GM12878 (cell line): ENCODE measurements around the gene ASCC3. TPM values are rescaled to one million over a fixed set of nuclear protein-coding genes. Genes with fewer than 3 reads are reported as not detected.

Experiments used
- ATAC-seq: fragments of 200-7000 bp; cut with Tn5 transposase; 3 replicates; pipeline ENCODE4 v1.9.1; 2020; ENCODE audit warnings: mild to moderate bottlenecking, moderate library complexity
- BruUV-seq: library from RNA; stranded (reverse); fragments of 400-500 nt; replicated peaks from 2 replicates; lab custom pipeline; 2021; lab: Mats Ljungman, UMichigan
- CTCF ChIA-PET: fragments of 300-600 bp; sonication (Branson Sonifier 250); formaldehyde crosslinking; extraction: SDS; loops from one replicate; lab custom pipeline; 2021; ENCODE audit warnings: inconsistent platforms; lab: Yijun Ruan, JAX
- POLR2A ChIA-PET: fragments of 350-600 bp; formaldehyde crosslinking; extraction: SDS; loops from one replicate; lab custom pipeline; 2021; ENCODE audit warnings: inconsistent platforms; lab: Charles Lee
- RAD21 ChIA-PET: fragments of 300-600 bp; sonication (Branson Sonifier 250); formaldehyde crosslinking; loops from one replicate; lab custom pipeline; 2023; ENCODE audit warnings: antibody characterized with exemption; ENCODE audit not compliant: unreplicated experiment; lab: Charles Lee
- SMC1A ChIA-PET: fragments of 300-600 bp; sonication (Branson Sonifier 250); formaldehyde crosslinking; loops from one replicate; lab custom pipeline; 2023; ENCODE audit not compliant: unreplicated experiment, uncharacterized antibody; lab: Charles Lee
- DNase-seq: peaks from one replicate; pipeline ENCODE4 v3.0.0-alpha.2; 2011; ENCODE audit warnings: low read depth, low spot score
- FAIRE-seq: peaks from 3 replicates; lab custom pipeline; 2011; peaks lifted over from hg19 to GRCh38; lab: Jason Lieb, UNC
- H2AFZ ChIP-seq: 2 replicates; pipeline ENCODE4 v1.6.0; 2011; ENCODE audit warnings: low read depth, low read length, control low read depth; ENCODE audit not compliant: control insufficient read depth
- H3K27ac ChIP-seq: 2 replicates; pipeline ENCODE4 v1.5.1; 2011; ENCODE audit warnings: control low read depth; ENCODE audit not compliant: control insufficient read depth, insufficient read depth
- H3K27me3 ChIP-seq, 2 experiments: replicated peaks in 1 of 2; 2 replicates each; pipeline versions ENCODE4 v1.6.0 to v1.6.1; 2011; ENCODE audit warnings: low read length in 1 of 2; ENCODE audit not compliant: control insufficient read depth in 2 of 2, insufficient read depth in 2 of 2
- H3K36me3 ChIP-seq, 2 experiments: 2 replicates each; pipeline ENCODE4 v1.5.1; 2011; ENCODE audit warnings: low read length in 1 of 2; ENCODE audit not compliant: control insufficient read depth in 2 of 2, insufficient read depth in 2 of 2
- H3K4me1 ChIP-seq: 2 replicates; pipeline ENCODE4 v1.6.1; 2011; ENCODE audit warnings: mild to moderate bottlenecking, low read length, moderate library complexity, mixed read lengths; ENCODE audit not compliant: control insufficient read depth, insufficient read depth
- H3K4me2 ChIP-seq: 2 replicates; pipeline ENCODE4 v1.6.0; 2011; ENCODE audit warnings: control low read depth; ENCODE audit not compliant: control insufficient read depth, insufficient read depth
- H3K4me3 ChIP-seq: fragments of 200-600 bp; sonication (generic); 2 replicates; pipeline ENCODE4 v1.5.1; 2016
- H3K79me2 ChIP-seq: 2 replicates; pipeline ENCODE4 v1.6.0; 2011; ENCODE audit warnings: low read length; ENCODE audit not compliant: control insufficient read depth, insufficient read depth
- H3K9ac ChIP-seq: 2 replicates; pipeline ENCODE4 v1.8.0; 2011; ENCODE audit warnings: low read length, control low read depth, mixed read lengths; ENCODE audit not compliant: control insufficient read depth, insufficient read depth
- H3K9me3 ChIP-seq: replicated peaks from 3 replicates; pipeline ENCODE4 v1.5.1; 2011; ENCODE audit warnings: mild to moderate bottlenecking, low read length; ENCODE audit not compliant: control insufficient read depth, insufficient read depth
- H4K20me1 ChIP-seq: 2 replicates; pipeline ENCODE4 v1.6.0; 2011; ENCODE audit not compliant: control insufficient read depth, insufficient read depth
- CUX1 ChIP-seq: IDR thresholded peaks from 2 replicates; pipeline ENCODE4 v1.6.1; 2012; ENCODE audit warnings: improper control_type of control experiment, low read depth, low read length; ENCODE audit not compliant: insufficient replicate concordance
- E2F8 ChIP-seq: fragments of 450-650 bp; IDR thresholded peaks from 2 replicates; pipeline ENCODE4 v1.6.1; 2018; ENCODE audit warnings: mild to moderate bottlenecking, low read depth, moderate library complexity; ENCODE audit not compliant: partially characterized antibody
- GATAD2B ChIP-seq: fragments of 450-650 bp; conservative IDR thresholded peaks from 2 replicates; pipeline ENCODE4 v1.6.1; 2017; ENCODE audit warnings: low read depth, mild to moderate bottlenecking, moderate library complexity
- HCFC1 ChIP-seq: fragments of 150-350 bp; IDR thresholded peaks from 2 replicates; pipeline ENCODE4 v1.6.1; 2014; ENCODE audit warnings: low read length
- IRF4 ChIP-seq: IDR thresholded peaks from 2 replicates; pipeline ENCODE4 v1.6.1; 2011; ENCODE audit warnings: low read depth, low read length
- MYC ChIP-seq: IDR thresholded peaks from 2 replicates; pipeline ENCODE4 v1.6.1; 2011; ENCODE audit warnings: mild to moderate bottlenecking, low read length, moderate library complexity, inconsistent platforms; ENCODE audit not compliant: insufficient read depth, insufficient replicate concordance, insufficient read length, severe bottlenecking
- NR2F1 ChIP-seq: fragments of 450-650 bp; conservative IDR thresholded peaks from 2 replicates; pipeline ENCODE4 v1.6.1; 2017; ENCODE audit warnings: mild to moderate bottlenecking
- PAX8 ChIP-seq: fragments of 450-650 bp; IDR thresholded peaks from 2 replicates; pipeline ENCODE4 v1.6.1; 2017; ENCODE audit warnings: mild to moderate bottlenecking, moderate library complexity
- RB1 ChIP-seq: fragments of 450-650 bp; formaldehyde crosslinking; IDR thresholded peaks from 2 replicates; pipeline ENCODE4 v1.6.1; 2017; ENCODE audit warnings: mild to moderate bottlenecking, borderline replicate concordance
- SMAD5 ChIP-seq: IDR thresholded peaks from 2 replicates; pipeline ENCODE4 v1.6.1; 2016; ENCODE audit warnings: antibody characterized with exemption, low read depth
- SUPT20H ChIP-seq: IDR thresholded peaks from 2 replicates; pipeline ENCODE4 v1.6.1; 2011; ENCODE audit warnings: low read depth, mild to moderate bottlenecking, low read length, moderate library complexity, borderline replicate concordance; ENCODE audit not compliant: control insufficient read depth
- TCF12 ChIP-seq: IDR thresholded peaks from 2 replicates; pipeline ENCODE4 v1.6.1; 2011; ENCODE audit warnings: low read depth, mild to moderate bottlenecking, low read length
- TCF3 ChIP-seq: IDR thresholded peaks from 2 replicates; pipeline ENCODE4 v1.6.1; 2012; ENCODE audit warnings: low read depth, mild to moderate bottlenecking, low read length, borderline replicate concordance; ENCODE audit not compliant: insufficient read depth
- ZNF207 ChIP-seq: fragments of 450-650 bp; IDR thresholded peaks from 2 replicates; pipeline ENCODE4 v1.6.1; 2014; ENCODE audit warnings: antibody characterized with exemption, mild to moderate bottlenecking, borderline replicate concordance
- ZNF384 ChIP-seq: IDR thresholded peaks from 2 replicates; pipeline ENCODE4 v1.6.1; 2012; ENCODE audit warnings: low read depth, mild to moderate bottlenecking, low read length, improper control_type of control experiment, borderline replicate concordance
- WGBS: methylation state at CpG from one replicate; pipeline ENCODE4 v1.1.6; 2016; ENCODE audit warnings: low lambda C conversion rate; ENCODE audit not compliant: insufficient replicate concordance, insufficient coverage; ENCODE audit errors: missing lambda C conversion rate; 5-methylcytosine and 5-hydroxymethylcytosine counted together
- in situ Hi-C: fragments of 300-500 bp; cut with MboI; formaldehyde crosslinking; loops from 9 replicates; pipeline ENCODE4 v1.14.3; 2018; ENCODE audit warnings: mixed read lengths
- intact Hi-C: fragments of 100-400 bp; cut with micrococcal nuclease; formaldehyde crosslinking; loops from one replicate; pipeline ENCODE4 v1.14.2; 2022; ENCODE audit not compliant: unreplicated experiment
- polyA plus RNA-seq, 11 experiments: library from polyadenylated mRNA; depleted of rRNA in 4 of 11; unstranded in 6 of 11; stranded (reverse) in 5 of 11; fragments of >200 nt; fragmentation: Nextera tagmentation in 4 of 11; fragmentation: Illumina TruSeq in 1 of 11; extraction: Ambion mirVana in 4 of 11; extraction: Trizol in 1 of 11; gene quantifications; 1 replicate in 1 of 11; 2 replicates in 10 of 11; pipeline versions ENCODE4 v1.2.1 to v1.2.3, GENCODE V29; 2011 to 2016; ENCODE audit warnings: inconsistent platforms in 2 of 11, missing spikeins in 2 of 11, low read depth in 1 of 11
- total RNA-seq, 4 experiments: library from RNA; depleted of rRNA in 3 of 4; stranded (reverse); fragments of >200 nt in 3 of 4; fragmentation: Illumina TruSeq in 1 of 4; extraction: Trizol in 1 of 4; gene quantifications; 2 replicates each; pipeline versions ENCODE4 v1.2.1 to v1.2.3, GENCODE V29; 2013 to 2021

ASCC3 gene
- total and polyA plus RNA-seq, 10 of the 15 experiments (the other 5 are each of a cell fraction or from before 2014, with no cell fraction given), result 19.9 to 76.2 (median 55.9) TPM

- TF ChIP-seq TCF3, result no peak
Measured at GRCh38 chr6:100488244-100488643, 392.9 kb downstream of the ASCC3 start (continued).

- H3K27me3 ChIP-seq, result no peaks in the 10 kb centered on the region
- no peak overlapping the region for H3K4me3 ChIP-seq
- no peak overlapping the region for H3K27ac ChIP-seq
- FAIRE-seq (no peak), ATAC-seq (no peak), DNase-seq (no peak)
- H3K36me3 ChIP-seq, result no peaks in the 10 kb centered on the region
- intact Hi-C loops (no loop called here), in situ Hi-C loops (no loop called here)
- H3K4me2 ChIP-seq, result no peak overlapping the region
- no TSS peak for BruUV-seq
- H4K20me1 ChIP-seq, result no peaks in the 10 kb centered on the region
- SMC1A ChIA-PET, result interaction anchor here (1.0 to 1.8 kb wide), 2 partner anchors 14 to 371 kb away, joined by 5 to 7 read pairs; no protein-coding TSS in a partner anchor
- RAD21 ChIA-PET, result no interaction called here
- WGBS, result 100% methylated on average over 2 of the region's 2 CpGs
- CTCF ChIA-PET, result interaction anchor here (0.8 to 2.7 kb wide), 4 partner anchors 17 to 620 kb away, joined by 3 to 18 read pairs (median 3); no protein-coding TSS in a partner anchor
- H3K9ac ChIP-seq, result no peak overlapping the region
- H3K4me1 ChIP-seq, result no peaks in the 10 kb centered on the region
- no peak overlapping the region for H2AFZ ChIP-seq
- no peaks in the 10 kb centered on the region for H3K79me2 ChIP-seq
- TF ChIP-seq HCFC1, result no peak
- no peak for TF ChIP-seq PAX8
- TF ChIP-seq ZNF207, result no peak
- TF ChIP-seq RB1, result no peak
- no peak for TF ChIP-seq IRF4
- TF ChIP-seq MYC, result no peak
- TF ChIP-seq TCF12, result no peak
- TF ChIP-seq CUX1, result no peak
- TF ChIP-seq SUPT20H, result no peak
- no peak for TF ChIP-seq ZNF384
- no peak for TF ChIP-seq SMAD5
- TF ChIP-seq GATAD2B, result no peak
- TF ChIP-seq E2F8, result no peak
- no peak for TF ChIP-seq NR2F1
- no peaks in the 10 kb centered on the region for H3K9me3 ChIP-seq
- POLR2A ChIA-PET, result no interaction called here
Measured at GRCh38 chr6:100487638-100488037, 393.5 kb downstream of the ASCC3 start.
